SW 1271 (cell line): ENCODE data around the gene TTLL5.
"Not testable (repeated sequence)": the region's sequence is repeated elsewhere in the genome, so short reads cannot be mapped to it uniquely, and the experiment has no call there.

Experiments used
- DNase-seq, 2 experiments: peaks; one replicate each; lab custom pipeline; 2025; lab: John Stamatoyannopoulos, UW

The TTLL5 gene

DNA sequence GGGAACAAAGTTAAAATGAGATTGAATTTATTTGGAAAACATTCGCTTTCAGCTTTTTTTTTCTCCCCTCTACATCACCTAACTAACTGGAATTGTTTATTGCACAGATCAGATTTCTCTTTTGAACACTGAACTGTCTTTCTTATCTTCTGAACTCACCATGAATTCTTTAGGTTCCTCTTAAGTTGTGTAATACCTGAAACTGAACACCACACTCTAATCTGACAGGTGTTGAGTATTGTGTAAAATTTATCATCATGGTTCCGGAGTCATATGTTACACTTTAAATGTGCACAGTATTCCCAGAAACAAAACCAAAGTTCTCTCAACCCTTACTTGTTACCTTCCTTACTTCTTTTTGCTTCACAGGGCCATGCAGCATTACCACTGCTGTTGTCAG lies 254.0 kb downstream of the TTLL5 start:
- DNase-seq = no peak

DNA sequence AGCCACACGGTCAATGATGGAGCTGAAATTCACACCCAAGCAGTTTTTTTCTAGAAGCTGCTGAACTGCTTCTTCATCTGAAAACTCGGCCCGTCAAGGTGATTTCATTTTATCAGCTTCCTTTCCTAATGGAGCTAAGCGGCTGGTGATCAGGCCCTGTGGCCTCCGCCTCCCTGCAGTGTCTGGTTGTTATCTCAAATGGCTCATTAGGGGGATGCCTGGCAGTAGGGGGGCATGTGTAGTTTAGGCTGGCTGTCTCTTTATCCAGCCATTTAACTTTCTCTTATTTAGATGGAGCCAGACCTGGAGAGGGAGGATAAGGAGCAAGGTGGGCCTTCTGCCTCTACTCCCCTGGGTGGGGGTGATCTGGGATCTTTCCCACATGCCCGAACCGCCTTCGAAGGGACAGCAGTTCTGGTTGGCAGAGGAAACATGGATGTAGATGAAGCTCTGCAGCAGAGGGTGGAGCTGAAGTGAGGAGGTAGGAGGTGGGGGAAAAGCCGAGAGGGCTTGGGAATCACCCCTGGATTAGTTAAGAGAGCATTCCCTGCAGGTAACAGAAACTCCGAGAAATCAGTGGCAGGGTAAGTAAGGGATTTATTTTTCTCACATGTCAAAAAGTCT lies 256.4 kb downstream of the TTLL5 start:
- DNase-seq = no peak

DNA sequence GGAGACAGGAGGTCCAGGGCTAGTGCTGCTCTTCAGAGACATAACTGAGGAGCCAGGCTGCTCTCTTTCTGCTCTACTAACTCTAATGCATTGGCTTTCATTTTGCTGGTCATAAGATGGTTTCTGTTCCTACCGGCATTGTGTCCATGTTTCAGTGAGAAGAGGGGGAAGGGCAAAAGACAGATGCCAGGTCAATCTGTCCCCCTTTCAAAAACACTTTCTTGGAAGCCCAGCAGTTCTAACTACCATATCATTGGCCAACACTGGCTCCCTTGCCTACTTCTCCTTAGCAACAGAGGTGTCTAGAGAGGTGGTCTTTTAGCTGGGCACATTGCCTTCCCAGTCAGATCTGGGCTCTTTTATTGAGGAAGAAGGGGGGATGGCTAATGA lies 256.9 kb downstream of the TTLL5 start:
- DNase-seq = no peak

DNA sequence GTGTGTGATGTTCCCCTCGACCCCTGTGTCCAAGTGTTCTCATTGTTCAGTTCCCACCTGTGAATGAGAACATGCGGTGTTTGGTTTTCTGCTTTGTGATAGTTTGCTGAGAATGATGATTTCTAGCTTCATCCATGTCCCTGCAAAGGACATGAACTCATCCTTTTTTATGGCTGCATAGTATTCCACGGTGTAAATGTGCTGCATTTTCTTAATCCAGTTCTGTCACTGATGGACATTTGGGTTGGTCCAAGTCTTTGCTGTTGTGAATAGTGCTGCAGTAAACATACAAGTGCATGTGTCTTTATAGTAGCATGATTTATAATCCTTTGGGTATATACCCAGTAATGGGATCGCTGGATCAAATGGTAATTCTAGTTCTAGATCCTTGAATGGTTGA lies 259.4 kb downstream of the TTLL5 start:
- not testable (repeated sequence) for DNase-seq

DNA sequence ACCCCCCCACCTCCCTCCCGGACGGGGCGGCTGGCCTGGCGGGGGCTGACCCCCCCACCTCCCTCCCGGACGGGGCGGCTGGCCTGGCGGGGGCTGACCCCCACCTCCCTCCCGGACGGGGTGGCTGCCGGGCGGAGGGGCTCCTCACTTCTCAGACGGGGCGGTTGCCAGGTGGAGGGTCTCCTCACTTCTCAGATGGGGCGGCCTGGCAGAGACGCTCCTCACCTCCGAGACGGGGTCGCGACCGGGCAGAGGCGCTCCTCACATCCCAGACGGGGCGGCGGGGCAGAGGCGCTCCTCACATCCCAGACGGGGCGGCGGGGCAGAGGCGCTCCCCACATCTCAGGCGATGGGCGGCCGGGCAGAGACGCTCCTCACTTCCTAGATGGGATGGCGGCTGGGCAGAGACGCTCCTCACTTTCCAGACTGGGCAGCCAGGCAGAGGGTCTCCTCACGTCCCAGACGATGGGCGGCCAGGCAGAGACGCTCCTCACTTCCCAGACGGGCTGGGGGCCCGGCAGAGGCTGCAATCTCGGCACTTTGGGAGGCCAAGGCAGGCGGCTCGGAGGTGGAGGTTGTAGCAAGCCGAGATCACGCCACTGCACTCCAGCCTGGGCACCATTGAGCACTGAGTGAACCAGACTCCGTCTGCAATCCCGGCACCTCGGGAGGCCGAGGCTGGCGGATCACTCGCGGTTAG lies 264.2 kb downstream of the TTLL5 start:
- DNase-seq = not testable (repeated sequence)

DNA sequence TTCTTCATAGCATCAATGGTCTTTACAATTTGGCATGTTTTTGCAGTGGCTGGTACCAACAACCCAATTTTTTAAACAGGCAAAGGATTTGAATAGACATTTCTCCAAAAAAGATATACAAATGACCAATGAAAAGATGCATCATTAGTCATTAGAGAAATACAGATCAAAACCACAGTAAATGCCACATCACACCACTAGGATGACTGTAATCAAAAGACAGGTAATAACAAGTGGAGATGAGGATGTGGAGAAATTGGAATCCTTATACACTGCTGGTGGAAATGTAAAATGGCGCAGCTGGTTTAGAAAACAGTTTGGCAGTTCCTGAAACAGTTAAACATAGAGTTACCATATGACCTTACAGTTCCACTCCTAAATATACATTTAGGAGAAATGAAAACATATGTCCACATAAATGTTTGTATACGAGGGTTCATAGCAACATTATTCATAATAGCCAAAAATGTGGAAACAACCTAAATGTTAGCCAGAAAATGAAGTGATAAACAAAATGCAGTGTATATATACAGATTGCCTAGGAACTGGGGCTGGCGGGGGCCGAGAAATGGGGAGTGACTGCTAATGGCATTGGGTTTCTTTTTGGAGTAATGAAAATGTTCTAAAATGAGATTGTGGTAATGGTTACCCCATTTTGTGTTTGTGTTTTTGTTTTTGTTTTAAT lies 265.5 kb downstream of the TTLL5 start:
- no peak for DNase-seq

DNA sequence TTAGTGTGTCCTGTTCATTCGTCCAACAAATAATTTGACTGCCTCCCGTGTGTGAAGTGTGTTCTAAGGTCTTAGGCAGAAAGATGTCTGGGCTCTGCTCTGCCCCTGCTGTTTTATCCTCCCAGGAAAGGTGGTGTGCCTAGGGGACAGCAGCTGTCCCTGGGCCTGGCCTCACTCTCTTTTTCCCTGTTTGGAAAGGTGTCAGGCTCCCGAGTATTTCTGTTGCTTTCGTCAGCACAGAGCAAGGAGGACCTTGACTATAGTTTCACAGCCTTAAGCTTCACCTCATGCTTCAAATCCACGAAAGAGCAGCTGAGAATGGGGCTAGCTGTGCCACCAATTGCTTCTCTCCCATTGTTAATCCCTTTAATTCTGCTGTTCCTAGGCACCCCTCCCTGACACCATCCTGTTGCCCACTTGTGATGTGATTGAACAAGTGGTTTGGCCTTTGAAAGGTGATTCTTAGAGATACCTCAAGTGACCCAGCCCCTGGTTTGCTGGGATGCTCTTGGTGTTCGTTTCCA lies 266.6 kb downstream of the TTLL5 start:
- DNase-seq = no peak

DNA sequence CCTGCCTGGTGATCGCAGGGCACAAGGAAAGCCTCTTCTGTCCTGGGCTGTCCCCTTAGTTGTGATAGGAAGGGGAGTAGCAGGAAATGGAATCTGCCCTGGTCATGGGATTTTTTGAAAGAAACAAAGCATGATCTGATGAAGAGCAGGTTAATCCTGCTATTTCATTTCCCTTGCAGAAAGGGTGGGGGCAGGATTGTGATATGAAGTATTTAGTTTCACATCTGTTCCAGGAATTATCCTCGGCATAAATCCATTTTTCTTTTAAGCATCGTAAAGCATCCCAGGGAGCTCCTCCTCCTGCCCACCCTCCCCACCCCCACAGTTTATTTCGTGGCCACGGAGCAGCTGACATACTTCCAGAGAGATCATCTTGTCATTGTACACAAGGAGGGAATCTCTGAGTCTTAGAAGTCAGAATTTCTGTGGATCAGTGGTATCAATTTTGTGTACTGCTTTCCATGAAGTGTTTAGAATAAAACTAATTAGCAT lies 267.7 kb downstream of the TTLL5 start:
- no peak for DNase-seq

DNA sequence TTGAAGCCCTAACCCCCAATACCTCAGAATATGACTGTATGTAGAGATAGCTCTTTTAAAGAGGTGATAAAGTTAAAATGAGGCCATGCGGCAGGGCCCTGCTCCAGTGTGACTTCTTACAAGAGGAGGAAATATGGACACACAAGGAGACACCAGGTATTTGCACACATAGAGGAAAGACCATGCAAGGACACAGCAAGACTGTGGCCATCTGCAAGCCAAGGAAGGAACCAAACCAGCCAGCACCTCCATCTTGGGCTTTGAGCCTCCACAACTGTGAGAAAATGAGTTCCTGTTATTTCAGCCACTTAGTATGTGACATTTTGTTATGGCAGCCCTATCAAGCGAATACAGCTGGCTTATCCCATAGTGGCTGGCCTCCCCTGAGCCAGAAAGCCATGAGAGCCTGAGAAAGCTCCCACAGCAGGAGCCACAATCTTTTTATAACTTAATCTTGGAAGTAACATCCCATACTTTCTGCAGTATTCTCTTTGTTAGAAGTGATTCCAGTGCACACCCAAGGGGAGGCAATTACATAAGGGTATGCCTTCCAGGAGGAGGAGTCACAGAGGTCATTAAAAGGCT lies 272.8 kb downstream of the TTLL5 start:
- DNase-seq = no peak

DNA sequence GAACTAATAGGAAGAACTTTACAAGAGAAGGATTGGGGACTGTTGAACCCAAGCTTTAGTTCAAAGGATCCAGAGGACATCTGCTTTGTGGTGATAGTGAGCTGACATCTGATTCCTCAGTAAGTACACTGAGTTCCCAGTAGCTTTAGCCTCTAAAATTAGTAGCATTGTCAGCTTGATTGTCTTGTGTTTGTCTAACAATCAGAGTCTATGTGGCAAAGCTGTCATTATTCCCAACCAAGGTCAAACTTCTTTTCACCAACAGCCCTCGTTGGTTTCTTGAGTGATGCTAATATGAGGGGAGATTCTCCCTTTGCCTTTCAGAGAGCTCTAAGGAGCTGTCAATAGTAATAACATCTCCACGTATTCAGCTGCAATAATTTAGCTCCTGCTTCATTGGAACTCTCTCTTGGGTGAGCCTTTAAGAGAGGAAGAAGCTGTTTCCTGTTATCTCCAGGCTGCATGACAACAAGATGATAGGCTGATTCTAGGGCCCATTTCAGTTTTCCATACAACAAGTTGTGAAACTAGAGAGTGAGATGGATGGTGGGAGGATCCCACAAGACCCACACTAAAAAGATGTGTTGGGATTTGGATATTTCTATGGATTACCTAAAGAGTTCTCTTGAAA lies 274.1 kb downstream of the TTLL5 start:
- DNase-seq = no peak

DNA sequence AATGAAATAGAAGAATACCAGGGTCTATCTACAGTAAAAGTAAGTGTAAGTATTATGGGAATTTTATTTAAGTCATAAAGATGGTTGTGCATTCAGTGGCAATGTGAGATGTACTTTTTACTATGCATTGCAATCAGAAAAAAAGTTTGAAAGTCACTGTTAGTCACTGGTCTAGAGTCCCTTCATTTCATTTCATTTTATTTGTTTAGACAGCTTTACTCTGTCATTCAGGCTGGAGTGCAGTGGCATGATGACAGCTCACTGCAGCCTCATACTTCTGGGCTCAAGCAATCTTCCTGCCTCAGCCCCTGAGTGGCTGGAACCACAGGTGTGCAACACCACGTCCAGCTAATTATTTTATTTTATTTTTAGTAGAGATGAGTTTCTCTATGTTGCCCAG lies 278.2 kb downstream of the TTLL5 start:
- no peak for DNase-seq

DNA sequence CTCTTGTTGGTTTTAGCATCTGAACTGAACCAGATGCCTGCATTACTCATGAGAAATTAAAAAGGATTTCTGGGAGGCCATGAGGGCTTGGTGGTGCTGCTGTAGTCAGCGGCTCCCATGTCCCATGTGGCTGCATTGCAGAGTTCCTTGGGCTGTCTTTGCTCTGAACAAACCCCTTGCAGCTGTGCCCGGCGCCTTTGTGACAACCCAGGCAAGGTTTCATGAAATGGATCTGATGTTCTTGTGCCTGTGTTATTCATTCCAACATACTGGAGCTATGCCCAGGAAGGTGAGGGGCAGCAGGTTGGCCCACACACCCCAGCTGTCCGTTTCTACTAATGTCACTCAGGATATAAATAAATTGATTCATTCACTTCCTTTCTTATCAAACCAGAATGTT lies 280.0 kb downstream of the TTLL5 start:
- no peak for DNase-seq

DNA sequence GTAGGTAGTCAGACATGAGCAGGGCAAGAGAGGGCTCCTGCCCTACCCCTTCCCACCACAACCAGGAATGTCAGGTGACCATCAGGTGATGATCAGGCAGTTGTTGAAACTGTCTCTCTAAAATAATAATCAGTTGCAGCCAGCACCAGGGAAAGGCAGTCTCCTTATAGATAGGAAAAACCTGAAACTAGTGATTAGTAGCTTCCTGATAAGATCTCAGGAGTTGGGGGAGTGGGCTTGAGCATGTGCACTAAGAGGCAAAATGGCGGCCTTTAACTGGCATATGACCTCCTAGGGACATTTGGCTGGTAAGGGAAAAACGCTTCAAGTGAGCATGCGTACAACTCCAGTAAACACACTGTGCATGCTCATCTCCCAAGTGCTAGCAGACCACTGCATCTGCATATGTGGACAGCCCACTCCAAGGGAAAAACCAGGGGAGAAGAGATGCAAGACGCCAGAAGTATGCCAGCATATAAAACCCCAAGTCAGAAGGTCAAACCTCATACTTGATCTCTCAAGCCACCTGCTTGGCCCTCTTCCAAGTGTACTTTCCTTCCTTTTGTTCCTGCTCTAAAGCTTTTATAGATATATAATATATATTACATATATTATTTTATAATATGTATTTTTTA lies 283.7 kb downstream of the TTLL5 start:
- no peak for DNase-seq

DNA sequence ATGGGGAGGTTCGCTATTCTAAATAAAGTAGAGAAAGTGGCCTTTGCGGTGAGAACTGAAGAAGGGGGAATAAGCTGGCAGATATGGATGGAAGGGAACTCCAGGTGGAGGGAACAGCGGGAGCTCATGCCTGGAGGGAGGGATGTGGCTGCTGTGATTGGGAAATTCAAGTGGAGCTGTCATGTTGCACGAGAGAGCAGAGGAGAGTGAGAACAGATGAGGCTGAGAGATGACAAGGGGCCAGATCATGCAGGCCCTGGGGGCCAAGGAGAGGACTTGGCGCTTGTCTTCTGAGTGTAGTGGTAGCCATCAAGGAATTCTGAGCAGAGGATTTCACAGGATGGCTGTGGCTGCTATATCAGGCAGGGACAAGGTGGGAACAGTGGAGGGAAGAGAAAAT lies 285.7 kb downstream of the TTLL5 start:
- DNase-seq = no peak

DNA sequence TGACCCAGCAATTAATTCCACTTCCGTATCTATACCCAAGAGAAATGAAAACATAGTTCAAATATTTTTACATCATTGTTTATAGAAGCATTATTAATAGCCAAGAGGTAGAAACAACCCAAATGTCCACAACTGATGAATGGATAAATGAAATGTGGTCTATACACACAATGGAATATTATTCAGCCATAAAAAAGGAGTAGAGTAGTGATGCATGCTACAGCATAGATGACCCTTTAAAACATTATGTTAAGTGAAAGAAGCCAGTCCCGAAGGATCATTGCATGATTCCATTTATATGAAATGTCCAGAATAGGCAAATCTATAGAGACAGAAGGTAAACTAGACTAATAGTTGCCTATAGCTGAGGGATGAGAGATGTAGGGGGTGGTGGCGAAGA lies 291.4 kb downstream of the TTLL5 start:
- no peak for DNase-seq

DNA sequence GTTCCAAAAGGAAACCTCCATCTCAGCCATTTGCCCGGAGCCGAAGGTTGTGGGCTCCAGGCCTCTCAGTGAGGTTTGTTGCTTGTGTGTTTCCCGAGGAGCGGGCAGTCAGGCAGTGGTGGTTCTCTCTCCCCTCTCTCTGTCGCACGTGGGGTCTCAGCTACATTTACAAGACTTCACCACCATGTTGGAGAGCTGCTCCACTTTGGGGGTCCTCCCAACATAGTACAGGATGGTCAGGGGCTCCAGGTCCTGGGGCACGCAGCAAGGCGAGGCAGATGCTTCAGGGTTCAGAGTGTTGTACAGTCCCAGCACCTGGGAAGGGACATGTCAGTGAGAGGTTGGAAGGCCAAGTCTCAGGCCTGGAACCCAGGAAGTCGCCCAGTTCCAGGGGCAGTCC lies 298.0 kb downstream of the TTLL5 start:
- DNase-seq = no peak

DNA sequence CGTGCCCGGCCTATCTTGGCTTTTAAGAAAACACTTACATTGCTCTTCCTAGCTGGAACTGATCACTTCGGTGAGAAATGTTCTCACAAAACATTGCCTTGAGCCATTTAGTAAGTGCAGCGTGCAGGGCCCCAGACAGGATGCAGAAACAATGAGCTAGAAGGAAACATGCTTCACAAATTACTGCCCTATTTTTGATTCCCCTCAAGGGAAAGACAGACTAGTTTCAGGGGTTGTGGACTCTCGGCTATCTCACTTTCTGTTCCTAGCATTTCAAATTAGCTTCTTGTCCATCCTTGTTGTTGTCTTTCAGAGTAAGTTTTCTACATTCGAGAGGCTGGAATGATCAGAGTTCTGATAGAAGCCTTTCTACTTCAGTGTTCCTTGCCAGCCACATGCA lies 299.2 kb downstream of the TTLL5 start:
- no peak for DNase-seq

DNA sequence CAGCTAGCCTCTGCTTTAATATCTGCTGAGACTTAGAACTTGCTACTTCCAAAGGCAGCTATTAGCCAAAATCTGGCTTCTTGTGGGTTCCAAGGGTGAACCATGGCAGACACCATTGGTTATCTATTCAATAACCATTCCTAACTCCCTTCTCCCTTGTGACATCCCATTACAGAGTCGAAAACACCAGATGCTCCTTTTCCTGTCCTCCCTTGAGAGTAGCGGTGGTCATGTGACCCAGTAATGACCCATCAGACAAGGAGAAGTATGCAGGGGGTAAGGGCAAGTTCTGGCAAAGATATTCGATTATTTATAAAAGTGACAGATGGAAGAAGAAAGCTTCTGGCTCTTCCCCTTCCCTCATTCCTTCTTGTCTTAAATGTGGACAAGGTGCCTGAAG lies 300.6 kb downstream of the TTLL5 start:
- no peak for DNase-seq

DNA sequence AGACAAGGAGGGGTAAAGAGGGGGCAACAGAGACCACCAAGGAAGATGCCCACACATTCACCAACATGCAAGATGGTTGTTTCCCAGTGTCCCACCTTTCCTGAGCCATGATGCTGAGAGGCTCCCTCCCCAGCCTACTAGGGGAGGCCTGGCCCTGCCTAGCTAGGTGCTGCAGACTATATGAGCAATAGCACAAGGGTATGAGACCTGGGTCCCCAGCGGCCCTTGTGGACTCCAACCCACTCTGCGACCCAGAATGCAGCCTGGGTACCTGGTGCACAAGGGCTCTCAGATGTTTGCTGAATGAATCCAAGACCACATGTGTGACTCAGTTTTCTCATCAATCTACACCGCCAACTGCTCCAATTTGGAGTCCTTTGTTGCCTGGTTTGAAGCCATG lies 306.8 kb downstream of the TTLL5 start:
- DNase-seq = no peak

DNA sequence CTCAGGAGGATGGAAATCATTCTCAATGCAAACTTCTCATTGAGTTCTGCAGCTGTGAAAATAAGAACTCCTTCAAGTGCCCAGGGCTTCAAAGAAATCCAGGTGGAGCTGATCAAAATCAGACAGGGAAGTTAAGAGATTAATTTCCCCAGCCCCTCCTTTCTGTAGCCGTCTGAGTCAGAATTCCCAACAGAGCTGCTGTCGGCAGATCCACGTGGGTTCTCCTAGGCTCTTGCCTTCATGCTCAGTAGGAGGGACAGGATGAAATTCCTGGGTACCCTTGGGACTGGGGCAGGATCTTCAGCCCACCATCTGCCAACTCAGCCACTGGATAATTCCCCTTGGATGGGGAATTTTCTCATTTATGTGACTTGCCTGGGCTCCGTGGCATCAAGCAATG lies 307.4 kb downstream of the TTLL5 start:
- DNase-seq = no peak

DNA sequence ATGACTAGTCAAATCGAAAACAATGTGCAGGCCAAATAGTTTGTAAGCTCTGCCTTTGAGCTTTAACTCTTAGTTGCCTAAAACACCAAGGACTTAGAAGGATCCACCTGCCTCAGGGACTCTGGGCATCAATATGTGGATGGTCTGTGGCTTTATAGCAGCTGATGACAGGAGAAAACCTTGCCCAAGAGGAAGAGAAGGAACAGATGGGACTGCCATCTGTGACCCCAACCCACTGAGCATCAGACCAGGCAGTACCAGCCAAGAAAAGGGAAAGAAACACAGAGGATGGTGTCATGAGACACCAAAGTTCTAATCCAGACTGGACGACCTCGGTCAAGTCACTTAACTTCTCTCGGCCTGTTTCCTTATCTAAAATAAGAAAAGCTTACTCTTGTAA lies 308.1 kb downstream of the TTLL5 start:
- no peak for DNase-seq

DNA sequence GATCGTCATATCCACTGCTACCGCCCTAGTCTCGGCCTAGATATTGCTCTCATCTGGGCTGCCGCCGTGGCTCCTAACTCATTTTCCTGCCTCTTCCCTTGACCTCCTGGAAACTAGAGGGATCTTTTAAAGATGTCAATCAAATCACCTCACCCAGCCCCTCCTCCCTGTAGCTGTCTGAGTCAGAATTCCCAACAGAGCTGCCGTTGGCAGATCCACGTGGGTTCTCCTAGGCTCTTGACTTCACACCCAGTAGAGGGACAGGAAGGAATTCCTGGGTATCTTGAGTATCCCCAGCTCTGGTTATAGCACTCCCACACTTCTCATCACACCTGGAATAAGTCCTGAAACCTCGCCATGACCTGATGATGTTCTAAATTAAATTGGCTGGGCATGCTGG lies 308.8 kb downstream of the TTLL5 start:
- DNase-seq = no peak
